ENCODE measurements around the gene ATAD3C. TPM values are rescaled to one million over a fixed set of nuclear protein-coding genes. Genes with fewer than 3 reads are reported as not detected.
"Not testable (repeated sequence)": the region's sequence is repeated elsewhere in the genome, so short reads cannot be mapped to it uniquely, and the experiment has no call there.

Gene ATAD3C
- total RNA-seq, 1 experiment from 2014 or later: 1.4 TPM

- H3K4me2 ChIP-seq (ENCODE audit: low read length): no peak overlapping the region
- H3K27me3 ChIP-seq (ENCODE audit: low read length): no peaks in the 10 kb centered on the region
- no peaks in the 10 kb centered on the region; the same call in 1 of the 2 replicates for H3K79me2 ChIP-seq (ENCODE audit: low read length)
- POLR2A ChIA-PET (ENCODE audit: unreplicated experiment): no interaction called here
- no peaks in the 10 kb centered on the region for H3K4me1 ChIP-seq (ENCODE audit: insufficient read depth, low read length)
- no peaks in the 10 kb centered on the region for H4K20me1 ChIP-seq (ENCODE audit: low read length)
- H2AFZ ChIP-seq (ENCODE audit: low read length): no peak overlapping the region
- CTCF ChIA-PET: no interaction called here
- no peak overlapping the region for H3K9ac ChIP-seq (ENCODE audit: low read length)
- no peak overlapping the region for H3K4me3 ChIP-seq (ENCODE audit: low read length)
- no peak for TF ChIP-seq EZH2 (IDR thresholded peaks at IDR 0.05; ENCODE audit: low read length, unreplicated experiment)
- no peak for TF ChIP-seq CTCF (conservative IDR thresholded peaks at IDR 0.05; ENCODE audit: low read depth, low read length)
- TF ChIP-seq EZH2phosphoT487 (IDR thresholded peaks at IDR 0.05; ENCODE audit: borderline replicate concordance, low read length): no peak
- H3F3A ChIP-seq (ENCODE audit: low read length, unreplicated experiment): no peaks in the 10 kb centered on the region
- intact Hi-C loops (cut with micrococcal nuclease): no loop called here
- peaks cover 79% of the 10 kb centered on the region for H3K36me3 ChIP-seq (ENCODE audit: low read depth, low read length)
- no peaks in the 10 kb centered on the region for H3K9me3 ChIP-seq (ENCODE audit: low read length)
- ATAC-seq (no peak), DNase-seq (no peak)
- no peak overlapping the region for H3K27ac ChIP-seq (ENCODE audit: low read length)
- no peaks in the 10 kb centered on the region for H3K9me2 ChIP-seq (replicated peaks; ENCODE audit: low read length)
- no TSS peak for BruUV-seq (replicated peaks)
Measured at GRCh38 chr1:1490633-1491230, 41.2 kb downstream of the ATAD3C start.

- Histone ChIP-seq H3K4me1 (ENCODE audit: insufficient read depth, low read length) (no peaks in the 10 kb centered on the region), H3K9me2 (replicated peaks; ENCODE audit: low read length) (no peaks in the 10 kb centered on the region), H3F3A (ENCODE audit: low read length, unreplicated experiment) (no peaks in the 10 kb centered on the region), H4K20me1 (ENCODE audit: low read length) (no peaks in the 10 kb centered on the region), H3K9ac (ENCODE audit: low read length) (no peak overlapping the region), H3K27me3 (ENCODE audit: low read length) (no peaks in the 10 kb centered on the region), H3K9me3 (ENCODE audit: low read length) (no peaks in the 10 kb centered on the region), H3K79me2 (ENCODE audit: low read length) (no peaks in the 10 kb centered on the region; the same call in 1 of the 2 replicates), H2AFZ (ENCODE audit: low read length) (no peak overlapping the region), H3K36me3 (ENCODE audit: low read depth, low read length) (peaks cover 82% of the 10 kb centered on the region), H3K27ac (ENCODE audit: low read length) (no peak overlapping the region), H3K4me2 (ENCODE audit: low read length) (no peak overlapping the region), H3K4me3 (ENCODE audit: low read length) (no peak overlapping the region)
- no peak for DNase-seq
- POLR2A ChIA-PET (ENCODE audit: unreplicated experiment): no interaction called here
- BruUV-seq (replicated peaks): no TSS peak
- CTCF ChIA-PET: no interaction called here
- intact Hi-C loops (cut with micrococcal nuclease): no loop called here
- no peak for TF ChIP-seq EZH2phosphoT487 (IDR thresholded peaks at IDR 0.05; ENCODE audit: borderline replicate concordance, low read length)
- TF ChIP-seq EZH2 (IDR thresholded peaks at IDR 0.05; ENCODE audit: low read length, unreplicated experiment): no peak
- TF ChIP-seq CTCF (conservative IDR thresholded peaks at IDR 0.05; ENCODE audit: low read depth, low read length): no peak
- ATAC-seq: no peak
Measured at GRCh38 chr1:1491601-1492000, 42.1 kb downstream of the ATAD3C start.

- POLR2A ChIA-PET (ENCODE audit: unreplicated experiment); ATAC-seq; BruUV-seq (replicated peaks): not testable (repeated sequence)
Measured at GRCh38 chr1:1494311-1494710, 44.8 kb downstream of the ATAD3C start.

GRCh38 chr1:1495461-1495975 is 46.0 kb downstream of the ATAD3C start:
- intact Hi-C loops (cut with micrococcal nuclease); H3K9me3 ChIP-seq (ENCODE audit: low read length); H3K27ac ChIP-seq (ENCODE audit: low read length); H3F3A ChIP-seq (ENCODE audit: low read length, unreplicated experiment); H3K4me1 ChIP-seq (ENCODE audit: insufficient read depth, low read length); POLR2A ChIA-PET (ENCODE audit: unreplicated experiment); CTCF ChIA-PET; H4K20me1 ChIP-seq (ENCODE audit: low read length); H3K9ac ChIP-seq (ENCODE audit: low read length); H2AFZ ChIP-seq (ENCODE audit: low read length); H3K4me3 ChIP-seq (ENCODE audit: low read length); H3K79me2 ChIP-seq (ENCODE audit: low read length); H3K4me2 ChIP-seq (ENCODE audit: low read length); H3K27me3 ChIP-seq (ENCODE audit: low read length); ATAC-seq; DNase-seq; H3K9me2 ChIP-seq (replicated peaks; ENCODE audit: low read length); BruUV-seq (replicated peaks): not testable (repeated sequence)
- peaks cover 49% of the 10 kb centered on the region for H3K36me3 ChIP-seq (ENCODE audit: low read depth, low read length)

More at GRCh38 chr1:1494311-1494710, 44.8 kb downstream of the ATAD3C start:
- H3K9me2 ChIP-seq (replicated peaks; ENCODE audit: low read length); CTCF ChIA-PET; H3K4me3 ChIP-seq (ENCODE audit: low read length); H3K4me2 ChIP-seq (ENCODE audit: low read length); H3K4me1 ChIP-seq (ENCODE audit: insufficient read depth, low read length); H2AFZ ChIP-seq (ENCODE audit: low read length); intact Hi-C loops (cut with micrococcal nuclease); H3K9ac ChIP-seq (ENCODE audit: low read length); H4K20me1 ChIP-seq (ENCODE audit: low read length); H3K27me3 ChIP-seq (ENCODE audit: low read length); H3K79me2 ChIP-seq (ENCODE audit: low read length); H3K27ac ChIP-seq (ENCODE audit: low read length); H3F3A ChIP-seq (ENCODE audit: low read length, unreplicated experiment); DNase-seq; H3K9me3 ChIP-seq (ENCODE audit: low read length): not testable (repeated sequence)
- peaks cover 60% of the 10 kb centered on the region for H3K36me3 ChIP-seq (ENCODE audit: low read depth, low read length)

Data from PC-3 (cell line).